NCI-H2196 treated with DMSO at 0.1 percent for 48 hours (cell line): ENCODE data around the gene PRPF6.
"Not testable (repeated sequence)": the region's sequence is repeated elsewhere in the genome, so short reads cannot be mapped to it uniquely, and the experiment has no call there.

Experiments
- DNase-seq: peaks from one replicate; lab custom pipeline; 2025; ENCODE audit not compliant: unreplicated experiment; lab: John Stamatoyannopoulos, UW

Gene PRPF6

DNA sequence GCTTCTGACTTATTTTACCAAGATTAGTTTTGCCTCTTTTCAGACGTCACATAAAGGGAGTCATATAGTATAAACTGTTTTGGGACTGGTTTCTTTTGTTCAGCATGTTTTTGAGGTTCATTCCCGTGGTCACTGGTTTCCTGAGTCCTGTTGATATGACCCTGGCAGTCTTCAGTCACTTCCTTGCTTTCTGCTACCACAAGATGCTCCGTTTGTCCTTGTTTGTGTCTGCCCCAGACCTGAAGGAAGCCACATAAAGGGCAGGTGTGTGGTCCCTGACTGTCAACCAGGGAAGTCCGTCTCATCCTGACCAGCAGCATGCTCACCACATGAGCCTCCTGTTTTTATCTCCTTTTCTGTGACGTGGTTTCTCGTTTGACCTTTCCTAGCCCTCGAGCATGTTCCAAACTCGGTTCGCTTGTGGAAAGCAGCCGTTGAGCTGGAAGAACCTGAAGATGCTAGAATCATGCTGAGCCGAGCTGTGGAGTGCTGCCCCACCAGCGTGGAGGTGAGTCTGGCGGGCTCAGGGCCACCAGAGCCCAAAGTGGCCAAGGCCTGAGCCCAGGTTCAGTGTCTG lies 29.0 kb downstream of the PRPF6 start:
- DNase-seq, result no peak

DNA sequence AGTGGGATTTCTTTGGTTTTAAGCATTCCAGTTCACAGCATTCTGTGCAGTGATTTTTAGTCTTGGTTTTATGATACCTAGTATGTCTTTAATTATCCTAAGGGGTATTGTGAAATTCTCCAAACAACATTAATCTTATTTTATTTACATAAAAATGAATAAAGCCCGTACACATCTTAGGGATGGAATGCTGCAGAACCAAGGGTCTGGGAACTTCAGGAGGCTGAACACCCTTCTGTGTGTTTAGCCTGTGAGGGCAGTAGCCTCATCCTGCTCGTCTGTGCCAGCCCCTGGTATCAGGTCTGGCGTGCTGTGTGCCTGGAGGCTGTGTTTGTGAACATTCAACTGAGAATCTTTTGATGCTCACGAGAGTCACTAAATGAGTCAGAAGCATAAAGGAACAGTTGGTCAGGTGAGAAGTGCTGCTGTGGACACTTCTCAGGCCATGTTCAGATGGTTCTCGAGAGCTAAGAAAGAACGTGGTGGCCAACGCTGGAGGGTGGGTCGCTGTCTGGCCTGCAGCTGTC lies 29.8 kb downstream of the PRPF6 start:
- no peak for DNase-seq

DNA sequence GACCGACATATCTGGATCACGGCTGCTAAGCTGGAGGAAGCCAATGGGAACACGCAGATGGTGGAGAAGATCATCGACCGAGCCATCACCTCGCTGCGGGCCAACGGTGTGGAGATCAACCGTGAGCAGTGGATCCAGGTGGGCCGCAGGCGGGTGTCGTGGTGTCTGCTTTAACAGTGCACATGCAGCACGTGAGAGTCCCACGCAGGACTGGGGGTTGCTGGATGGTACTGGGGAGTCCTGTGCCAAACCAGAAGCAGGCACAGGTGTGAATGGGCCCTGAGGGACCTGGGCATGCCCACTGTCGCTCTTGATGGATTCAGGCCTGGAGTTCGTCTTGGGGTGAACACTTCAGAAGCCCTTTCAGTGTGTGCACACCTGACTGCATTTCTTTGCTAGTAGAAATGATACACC lies 30.4 kb downstream of the PRPF6 start:
- DNase-seq, result no peak

DNA sequence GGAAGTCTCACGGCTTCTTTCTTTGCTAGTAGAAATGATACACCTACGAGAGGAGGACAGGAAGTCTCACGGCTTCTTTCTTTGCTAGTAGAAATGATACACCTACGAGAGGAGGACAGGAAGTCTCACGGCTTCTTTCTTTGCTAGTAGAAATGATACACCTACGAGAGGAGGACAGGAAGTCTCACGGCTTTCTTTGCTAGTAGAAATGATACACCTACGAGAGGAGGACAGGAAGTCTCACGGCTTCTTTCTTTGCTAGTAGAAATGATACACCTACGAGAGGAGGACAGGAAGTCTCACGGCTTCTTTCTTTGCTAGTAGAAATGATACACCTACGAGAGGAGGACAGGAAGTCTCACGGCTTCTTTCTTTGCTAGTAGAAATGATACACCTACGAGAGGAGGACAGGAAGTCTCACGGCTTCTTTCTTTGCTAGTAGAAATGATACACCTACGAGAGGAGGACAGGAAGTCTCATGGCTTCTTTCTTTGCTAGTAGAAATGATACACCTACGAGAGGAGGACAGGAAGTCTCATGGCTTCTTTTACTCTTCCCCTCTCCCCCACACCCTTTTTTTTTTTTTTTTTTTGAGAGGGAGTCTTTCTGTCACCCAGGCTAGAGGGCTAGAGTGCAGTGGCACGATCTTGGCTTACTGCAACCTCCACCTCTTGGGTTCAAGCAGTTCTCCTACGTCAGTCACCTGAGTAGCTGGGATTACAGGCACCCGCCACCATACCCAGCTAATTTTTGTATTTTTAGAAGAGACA lies 31.6 kb downstream of the PRPF6 start:
- DNase-seq, result not testable (repeated sequence)

DNA sequence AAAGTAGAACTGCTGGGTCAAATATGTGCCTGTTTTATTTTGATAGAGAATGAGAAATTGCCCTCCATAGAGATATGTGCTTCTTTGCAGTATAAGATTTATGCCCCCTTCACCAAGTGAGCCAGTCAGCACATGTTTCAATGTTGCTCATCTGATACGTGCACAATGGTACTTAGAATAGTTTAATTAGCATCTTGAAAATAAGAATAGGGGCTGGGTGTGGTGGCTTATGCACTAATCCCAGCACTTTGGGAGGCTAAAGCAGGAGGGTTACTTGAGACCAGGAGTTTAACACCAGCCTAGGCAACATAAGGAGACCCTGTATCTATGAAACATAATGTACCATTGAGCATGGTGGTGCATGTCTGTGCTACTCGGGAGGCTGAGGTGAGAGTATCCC lies 34.7 kb downstream of the PRPF6 start:
- DNase-seq, result no peak

DNA sequence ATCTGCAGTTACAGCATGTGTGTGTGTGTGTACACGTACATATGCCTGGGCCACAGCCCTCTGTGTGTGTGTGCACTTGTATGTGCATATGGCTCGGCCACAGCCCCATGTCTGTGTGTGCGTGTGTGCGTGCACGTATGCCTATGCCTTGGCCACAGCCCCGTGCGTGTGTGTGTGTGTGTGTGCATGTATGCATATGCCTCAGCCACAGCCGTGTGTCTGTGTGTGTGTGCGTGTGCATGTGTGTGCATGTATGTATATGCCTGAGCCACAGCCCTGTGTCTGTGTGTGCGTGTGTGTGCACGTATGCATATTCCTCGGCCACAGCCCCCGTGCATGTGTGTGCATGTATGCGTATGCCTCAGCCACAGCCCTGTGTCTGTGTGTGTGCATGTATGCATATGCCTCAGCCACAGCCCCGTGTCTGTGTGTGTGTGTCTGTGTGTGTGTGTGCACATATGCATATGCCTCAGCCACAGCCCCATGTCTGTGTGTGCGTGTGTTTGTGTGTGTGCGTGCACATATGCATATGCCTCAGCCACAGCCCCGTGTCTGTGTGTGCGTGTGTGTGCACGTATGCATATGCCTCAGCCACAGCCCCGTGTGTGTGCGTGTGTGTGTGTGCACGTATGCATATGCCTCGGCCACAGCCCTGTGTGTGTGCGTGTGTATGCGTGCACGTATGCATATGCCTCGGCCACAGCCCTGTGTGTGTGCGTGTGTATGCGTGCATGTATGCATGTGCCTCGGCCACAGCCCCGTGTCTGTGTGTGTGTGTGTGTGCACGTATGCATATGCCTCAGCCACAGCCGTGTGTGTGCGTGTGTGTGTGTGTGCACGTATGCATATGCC lies 40.4 kb downstream of the PRPF6 start:
- DNase-seq, result no peak

- DNase-seq, result no peak
Measured at GRCh38 chr20:64022671-64023360, 41.9 kb downstream of the PRPF6 start.

- DNase-seq, result no peak
Measured at GRCh38 chr20:64023361-64024140, 42.6 kb downstream of the PRPF6 start.

- DNase-seq, result no peak
Measured at GRCh38 chr20:64024141-64024990, 43.4 kb downstream of the PRPF6 start.

DNA sequence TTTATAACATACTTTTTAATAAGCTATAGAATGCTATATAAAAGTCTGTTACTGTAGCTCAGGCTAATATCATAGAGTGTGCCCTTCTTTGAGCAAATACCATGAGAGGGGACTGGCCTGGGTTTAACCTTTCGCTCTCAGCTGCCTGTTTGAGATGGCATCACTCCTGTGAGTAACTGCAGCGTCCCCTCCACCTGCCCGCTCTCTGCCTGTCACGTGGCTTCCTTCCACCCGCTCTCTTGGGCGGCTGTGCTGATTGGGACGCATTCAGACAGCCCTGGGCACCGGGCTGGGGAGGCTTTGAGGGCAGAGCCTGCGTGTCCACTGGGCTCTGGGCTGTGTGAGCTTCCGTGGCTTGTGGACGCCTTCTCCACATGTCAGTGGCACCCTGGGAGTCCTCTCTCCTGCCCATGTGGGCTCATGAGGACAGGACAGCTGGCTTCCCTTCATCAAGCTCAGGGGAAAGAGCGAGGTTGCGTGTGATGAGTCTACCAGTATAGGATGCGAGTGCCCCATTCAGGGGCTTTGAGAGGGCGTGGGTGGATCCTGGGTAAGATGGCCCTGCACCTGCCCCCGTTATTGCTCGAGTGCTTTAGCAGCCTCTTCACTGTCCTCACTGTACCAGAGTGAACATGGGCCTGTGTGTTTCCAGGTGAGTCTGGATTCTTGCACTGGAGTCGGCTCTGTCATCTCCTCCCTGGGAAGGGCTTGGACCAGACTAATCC lies 44.3 kb downstream of the PRPF6 start:
- DNase-seq, result no peak

GRCh38 chr20:64025826-64026412 lies 45.0 kb downstream of the PRPF6 start:
- DNase-seq, result no peak

- no peak for DNase-seq
Measured at GRCh38 chr20:64027981-64028685, 47.2 kb downstream of the PRPF6 start.

DNA sequence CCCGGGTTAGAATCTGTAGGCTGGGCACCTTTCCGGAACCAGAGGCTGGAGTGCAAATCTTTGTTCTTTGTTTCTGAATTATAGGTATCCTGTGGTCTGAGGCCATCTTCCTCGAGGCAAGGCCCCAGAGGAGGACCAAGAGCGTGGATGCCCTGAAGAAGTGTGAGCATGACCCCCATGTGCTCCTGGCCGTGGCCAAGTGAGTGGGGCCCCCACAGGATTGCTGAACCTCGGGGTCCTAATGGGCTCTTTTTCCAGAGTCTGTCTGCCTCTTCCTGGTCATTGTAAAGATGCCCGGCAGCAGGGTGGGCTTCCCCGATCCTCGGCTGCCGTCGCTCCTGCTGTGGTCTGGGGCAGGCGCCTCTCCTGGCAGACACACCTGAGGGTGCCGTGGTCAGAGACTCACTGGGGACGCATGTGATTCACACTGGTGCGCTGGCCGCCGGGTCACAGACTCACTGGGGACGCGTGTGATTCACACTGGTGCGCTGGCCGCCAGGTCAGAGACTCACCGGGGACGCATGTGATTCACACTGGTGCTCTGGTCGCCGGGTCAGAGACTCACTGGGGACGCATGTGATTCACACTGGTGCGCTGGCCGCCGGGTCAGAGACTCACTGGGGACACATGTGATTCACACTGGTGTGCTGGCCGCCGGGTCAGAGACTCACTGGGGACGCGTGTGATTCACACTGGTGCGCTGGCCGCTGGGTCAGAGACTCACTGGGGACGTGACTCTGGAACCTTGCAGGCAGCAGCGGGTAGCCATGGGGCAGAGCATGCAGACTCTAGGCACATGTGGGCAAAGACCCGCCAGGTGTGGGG lies 48.6 kb downstream of the PRPF6 start:
- no peak for DNase-seq

- DNase-seq, result no peak
Measured at GRCh38 chr20:64030371-64031134, 49.6 kb downstream of the PRPF6 start.

- no peak for DNase-seq
Measured at GRCh38 chr20:64031822-64032314, 50.9 kb downstream of the PRPF6 start.
